ENCODE data around the gene LILRB5. TPM values are rescaled to one million over a fixed set of nuclear protein-coding genes. Genes with fewer than 3 reads are reported as not detected.

LILRB5 gene
- total and polyA plus RNA-seq, 2 donors (not counting 1 experiment from before 2014, with no cell fraction given) = 0.05 TPM; not detected in 1

Small RNA genes within 50 kb of the gene (small RNA-seq; reads per million reads assigned to genes)
- gene AC245884.12 (ENCODE audit: insufficient read length, low read depth, low replicate concordance) (not detected), gene MIR4752 (ENCODE audit: insufficient read length, low read depth, low replicate concordance) (not detected), gene RNU6-1307P (ENCODE audit: insufficient read length, low read depth, low replicate concordance) (not detected)

Other genes starting within 250 kb of the LILRB5 start
- gene VSTM1, start 193.4 kb downstream of the LILRB5 start, total RNA-seq = not detected in 2 replicates
- gene VSTM1, start 193.4 kb downstream of the LILRB5 start, polyA plus RNA-seq = 0.58 and 0.82 TPM in 2 replicates
- gene TARM1, start 175.9 kb downstream of the LILRB5 start, total RNA-seq = not detected in 2 replicates
- gene TARM1, start 175.9 kb downstream of the LILRB5 start, polyA plus RNA-seq = not detected in 2 replicates
- not detected in 2 replicates for gene OSCAR, start 156.5 kb downstream of the LILRB5 start, total RNA-seq
- gene OSCAR, start 156.5 kb downstream of the LILRB5 start, polyA plus RNA-seq = 1.1 and 1.7 TPM in 2 replicates
- gene NDUFA3, start 154.4 kb downstream of the LILRB5 start, total RNA-seq = 91.8 and 94.4 TPM in 2 replicates
- gene NDUFA3, start 154.4 kb downstream of the LILRB5 start, polyA plus RNA-seq = 46.6 and 55.4 TPM in 2 replicates
- gene TFPT, start 141.6 kb downstream of the LILRB5 start, total RNA-seq = 10.4 and 12.7 TPM in 2 replicates
- 8.4 and 8.7 TPM in 2 replicates for gene TFPT, start 141.6 kb downstream of the LILRB5 start, polyA plus RNA-seq
- gene PRPF31, start 141.5 kb downstream of the LILRB5 start, total RNA-seq = 65.4 and 66.2 TPM in 2 replicates
- 61.2 and 62.4 TPM in 2 replicates for gene PRPF31, start 141.5 kb downstream of the LILRB5 start, polyA plus RNA-seq
- gene CNOT3, start 119.5 kb downstream of the LILRB5 start, total RNA-seq = 71.0 and 82.1 TPM in 2 replicates
- 28.1 and 28.5 TPM in 2 replicates for gene CNOT3, start 119.5 kb downstream of the LILRB5 start, polyA plus RNA-seq
- gene LENG1, start 97.6 kb downstream of the LILRB5 start, total RNA-seq = 13.7 and 16.5 TPM in 2 replicates
- gene LENG1, start 97.6 kb downstream of the LILRB5 start, polyA plus RNA-seq = 9.0 and 9.2 TPM in 2 replicates
- gene TMC4, start 84.1 kb downstream of the LILRB5 start, total RNA-seq = not detected in 2 replicates
- not detected in 2 replicates for gene TMC4, start 84.1 kb downstream of the LILRB5 start, polyA plus RNA-seq
- gene MBOAT7, start 67.7 kb downstream of the LILRB5 start, total RNA-seq = 34.8 and 37.8 TPM in 2 replicates
- 18.6 and 22.3 TPM in 2 replicates for gene MBOAT7, start 67.7 kb downstream of the LILRB5 start, polyA plus RNA-seq
- gene TSEN34, start 66.0 kb downstream of the LILRB5 start, total RNA-seq = 23.5 and 25.1 TPM in 2 replicates
- gene TSEN34, start 66.0 kb downstream of the LILRB5 start, polyA plus RNA-seq = 17.6 and 18.2 TPM in 2 replicates
- 1,512 and 1,603 TPM in 2 replicates for gene RPS9, start 56.4 kb downstream of the LILRB5 start, total RNA-seq
- gene RPS9, start 56.4 kb downstream of the LILRB5 start, polyA plus RNA-seq = 3,492 and 3,905 TPM in 2 replicates
- 0.25 and 0.34 TPM in 2 replicates for gene LILRB3, start 34.3 kb downstream of the LILRB5 start, total RNA-seq
- gene LILRB3, start 34.3 kb downstream of the LILRB5 start, polyA plus RNA-seq = 1.0 and 2.3 TPM in 2 replicates
- gene LILRA6, start 14.5 kb downstream of the LILRB5 start, total RNA-seq = not detected in 2 replicates
- gene LILRA6, start 14.5 kb downstream of the LILRB5 start, polyA plus RNA-seq = 0.66 and 0.79 TPM in 2 replicates
- gene LILRB2, start 23.8 kb upstream of the LILRB5 start, total RNA-seq = 8.3 and 9.2 TPM in 2 replicates
- gene LILRB2, start 23.8 kb upstream of the LILRB5 start, polyA plus RNA-seq = 7.5 and 12.4 TPM in 2 replicates
- 0.46 TPM in 1 of 2 replicates, not detected in the other for gene LILRA5, start 55.9 kb upstream of the LILRB5 start, total RNA-seq
- gene LILRA5, start 55.9 kb upstream of the LILRB5 start, polyA plus RNA-seq = 1.3 and 1.8 TPM in 2 replicates
- gene LILRA4, start 81.9 kb upstream of the LILRB5 start, total RNA-seq = 10.1 and 10.4 TPM in 2 replicates
- gene LILRA4, start 81.9 kb upstream of the LILRB5 start, polyA plus RNA-seq = 7.2 TPM in 2 replicates
- 40.2 and 41.5 TPM in 2 replicates for gene LAIR1, start 107.7 kb upstream of the LILRB5 start, total RNA-seq
- 173 and 191 TPM in 2 replicates for gene LAIR1, start 107.7 kb upstream of the LILRB5 start, polyA plus RNA-seq
- gene TTYH1, start 158.2 kb upstream of the LILRB5 start, total RNA-seq = not detected in 2 replicates
- not detected in 2 replicates for gene TTYH1, start 158.2 kb upstream of the LILRB5 start, polyA plus RNA-seq
- gene LENG8, start 191.9 kb upstream of the LILRB5 start, total RNA-seq = 668 and 687 TPM in 2 replicates
- gene LENG8, start 191.9 kb upstream of the LILRB5 start, polyA plus RNA-seq = 372 and 753 TPM in 2 replicates
- 6.6 and 6.9 TPM in 2 replicates for gene LENG9, start 206.5 kb upstream of the LILRB5 start, total RNA-seq
- 2.9 and 4.6 TPM in 2 replicates for gene LENG9, start 206.5 kb upstream of the LILRB5 start, polyA plus RNA-seq
- gene CDC42EP5, start 216.0 kb upstream of the LILRB5 start, total RNA-seq = not detected in 2 replicates
- gene CDC42EP5, start 216.0 kb upstream of the LILRB5 start, polyA plus RNA-seq = not detected in 2 replicates
- gene LAIR2, start 245.6 kb upstream of the LILRB5 start, total RNA-seq = not detected in 2 replicates
- 2.2 TPM in 1 of 2 replicates, not detected in the other for gene LAIR2, start 245.6 kb upstream of the LILRB5 start, polyA plus RNA-seq

Data from B cell (primary cell).